Posterior cingulate gyrus (tissue), 11 donors: ENCODE data around the gene MUL1.
A peak's percentile ranks its signal among the peaks of the same experiment; 100 is the strongest.

Source experiments
- DNase-seq, 10 donors: peaks; one replicate each; pipeline versions ENCODE4 v3.0.0 to v3.0.0-alpha.2; 2020 to 2021; ENCODE audit warnings: mixed read lengths in 3 of 10
- intact Hi-C: fragments of 100-400 bp; cut with DNase I; formaldehyde crosslinking; loops from one replicate; pipeline ENCODE4 v1.15.1; 2023

The MUL1 gene

GRCh38 chr1:20507564-20508410, at the start of gene MUL1:
TSS of gene MUL1 (minus strand) at chr1:20508151. CDS start at chr1:20508024, 127 bp downstream.
- intact Hi-C loops: no loop called here
- DNase-seq: peak; percentile 94 to 99 (median 98)

- intact Hi-C loops: no loop called here
These were observed 47.8 kb upstream of the MUL1 start for GRCh38 chr1:20555758-20556120.

GRCh38 chr1:20555025-20555757, 47.2 kb upstream of the MUL1 start:
- intact Hi-C loops: no loop called here
- DNase-seq: peak in 5 of 10 donors; percentile 33 to 86 (median 36)

More at GRCh38 chr1:20555758-20556120, 47.8 kb upstream of the MUL1 start:
- DNase-seq: peak in 1 of 10 donors; percentile 24

GRCh38 chr1:20552728-20553445, 44.9 kb upstream of the MUL1 start:
- intact Hi-C loops: no loop called here
- DNase-seq: peak in 3 of 10 donors; percentile 76 to 85 (median 84)

- peak; percentile 28 to 96 (median 76) for DNase-seq
- intact Hi-C loops: no loop called here
These were observed 44.2 kb upstream of the MUL1 start, which contains the start of gene FAM43B for GRCh38 chr1:20551945-20552727. TSS of gene FAM43B (plus strand) at chr1:20552573. CDS start at chr1:20552974, 401 bp downstream.

GRCh38 chr1:20551161-20551560, 43.2 kb upstream of the MUL1 start:
- peak in 2 of 10 donors; percentile 17 to 40 for DNase-seq
- intact Hi-C loops: no loop called here

GRCh38 chr1:20546637-20547036, 38.7 kb upstream of the MUL1 start:
- no peak for DNase-seq
- intact Hi-C loops: no loop called here

GRCh38 chr1:20540281-20540680, 32.3 kb upstream of the MUL1 start:
- no peak for DNase-seq
- intact Hi-C loops: no loop called here

- DNase-seq: peak in 1 of 10 donors; percentile 8
- intact Hi-C loops: no loop called here
These were observed 31.0 kb upstream of the MUL1 start for GRCh38 chr1:20538760-20539551.

GRCh38 chr1:20538227-20538626, 30.3 kb upstream of the MUL1 start:
- intact Hi-C loops: no loop called here
- DNase-seq: peak in 1 of 10 donors; percentile 3

- intact Hi-C loops: no loop called here
- DNase-seq: peak in 1 of 10 donors; percentile 86
These were observed 26.9 kb upstream of the MUL1 start for GRCh38 chr1:20534659-20535417.

GRCh38 chr1:20533635-20534034, 25.7 kb upstream of the MUL1 start:
- no peak for DNase-seq
- intact Hi-C loops: no loop called here

GRCh38 chr1:20530901-20531300, 22.9 kb upstream of the MUL1 start:
- peak in 1 of 10 donors; percentile 68 for DNase-seq
- intact Hi-C loops: no loop called here

GRCh38 chr1:20530306-20530705, 22.4 kb upstream of the MUL1 start:
- intact Hi-C loops: no loop called here
- DNase-seq: peak in 1 of 10 donors; percentile 14

- intact Hi-C loops: no loop called here
- DNase-seq: peak in 1 of 10 donors; percentile 27
These were observed 20.3 kb upstream of the MUL1 start for GRCh38 chr1:20528221-20528620.

- intact Hi-C loops: no loop called here
- DNase-seq: no peak
These were observed 18.3 kb upstream of the MUL1 start for GRCh38 chr1:20526267-20526666.

- intact Hi-C loops: loop anchor here (5.0 kb wide), 1 partner anchor 110 kb away; the partner anchor contains the start of gene PINK1
- peak in 9 of 10 donors; percentile 22 to 92 (median 72) for DNase-seq
These were observed 14.3 kb upstream of the MUL1 start for GRCh38 chr1:20521960-20522861.
